GM18507 (cell line): ENCODE data around the gene ZG16.
A peak's percentile ranks its signal among the peaks of the same experiment; 100 is the strongest.
"Not testable (repeated sequence)": the region's sequence is repeated elsewhere in the genome, so short reads cannot be mapped to it uniquely, and the experiment has no call there.

Source experiments
- DNase-seq: peaks from one replicate; pipeline ENCODE4 v3.0.0; 2011; ENCODE audit warnings: low read depth; ENCODE audit not compliant: insufficient read length; ENCODE audit errors: extremely low spot score
- FAIRE-seq: peaks from 2 replicates; lab custom pipeline; 2011; peaks lifted over from hg19 to GRCh38; lab: Jason Lieb, UNC

ZG16 gene

DNA sequence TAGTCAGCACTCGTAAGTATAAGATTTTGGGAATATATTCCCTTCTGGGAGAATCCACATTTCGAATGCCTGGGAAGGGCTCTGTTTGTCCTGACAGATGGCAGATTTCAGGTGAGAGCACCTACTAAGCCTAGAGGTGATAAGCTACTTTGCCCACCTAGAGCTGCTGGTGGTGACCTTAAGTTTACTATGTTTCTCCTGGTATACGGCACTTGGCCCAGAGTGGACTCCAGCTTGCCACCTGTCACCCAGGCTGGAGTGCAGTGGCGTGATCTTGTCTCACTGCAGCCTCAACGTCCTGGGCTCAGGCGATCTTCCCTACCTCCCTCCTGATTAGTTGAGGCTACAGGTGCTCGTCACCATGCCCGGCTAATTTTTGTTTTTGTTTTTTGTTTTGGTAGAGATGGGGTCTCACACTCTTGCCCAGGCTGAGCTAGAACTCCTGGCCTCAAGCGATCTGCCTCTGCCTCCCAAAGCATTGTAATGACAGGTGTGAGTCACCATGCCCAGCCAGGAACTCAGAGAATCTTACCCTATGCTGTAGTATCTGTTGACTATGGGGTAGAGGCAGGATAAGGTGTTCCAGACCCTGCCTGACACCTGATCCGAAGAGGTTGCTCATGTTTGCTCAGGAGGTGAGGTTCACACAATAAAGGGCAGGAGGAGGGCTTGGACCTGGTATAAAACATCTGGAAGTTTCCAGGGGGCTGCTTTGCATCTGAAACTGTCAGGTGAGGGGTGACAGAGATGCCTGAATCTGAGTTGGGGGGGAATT, at the start of gene ZG16:
ZG16 (plus strand) TSS at position 681 of the 775 bp plus-strand sequence. CDS start 1,011 bp downstream, outside the sequence.
- FAIRE-seq (no peak), DNase-seq (no peak)

DNA sequence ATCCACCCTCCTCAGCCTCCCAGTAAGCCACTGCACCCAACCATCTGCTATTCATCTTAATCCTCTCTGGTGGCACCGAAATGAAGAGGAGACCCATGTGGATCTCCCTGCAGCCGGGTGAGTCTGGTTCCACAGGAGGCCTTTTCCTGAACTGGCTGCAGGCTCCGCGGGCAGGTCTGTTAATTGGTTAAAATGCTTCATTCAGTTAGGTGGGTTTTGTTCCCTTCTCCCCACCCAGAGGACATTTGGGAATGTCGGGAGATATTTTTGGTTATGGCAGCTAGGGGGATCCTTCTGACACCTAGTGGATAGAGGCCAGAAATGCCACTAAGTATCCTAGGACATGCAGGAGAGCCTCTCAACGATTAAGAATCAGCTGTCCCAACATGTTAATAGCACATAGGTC, 48.9 kb upstream of the ZG16 start:
- DNase-seq (no peak), FAIRE-seq (no peak)

DNA sequence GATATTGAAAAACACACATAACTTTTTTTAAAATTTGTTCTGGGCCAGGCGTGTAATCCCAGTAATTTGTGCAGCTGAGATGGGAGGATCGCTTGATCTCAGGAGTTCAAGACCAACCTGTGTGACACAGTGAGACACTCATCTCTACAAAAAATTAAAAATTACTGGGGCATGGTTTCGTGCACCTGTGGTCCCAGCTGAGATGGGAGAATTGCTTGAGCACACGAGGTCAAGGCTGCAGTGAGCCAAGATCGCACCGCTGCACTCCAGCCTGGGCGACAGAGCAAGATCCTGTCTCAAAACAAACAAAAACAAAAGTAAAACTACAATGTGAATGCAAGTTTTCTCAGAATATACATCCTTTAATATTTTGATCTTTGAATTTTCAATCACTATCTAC, 47.4 kb upstream of the ZG16 start:
- FAIRE-seq (peak; percentile 69), DNase-seq (no peak)

GRCh38 chr16:29731768-29732601, 46.1 kb upstream of the ZG16 start:
- FAIRE-seq (peak; percentile 80), DNase-seq (peak; percentile 55)

GRCh38 chr16:29734786-29735185, 43.3 kb upstream of the ZG16 start:
- FAIRE-seq (no peak), DNase-seq (no peak)

DNA sequence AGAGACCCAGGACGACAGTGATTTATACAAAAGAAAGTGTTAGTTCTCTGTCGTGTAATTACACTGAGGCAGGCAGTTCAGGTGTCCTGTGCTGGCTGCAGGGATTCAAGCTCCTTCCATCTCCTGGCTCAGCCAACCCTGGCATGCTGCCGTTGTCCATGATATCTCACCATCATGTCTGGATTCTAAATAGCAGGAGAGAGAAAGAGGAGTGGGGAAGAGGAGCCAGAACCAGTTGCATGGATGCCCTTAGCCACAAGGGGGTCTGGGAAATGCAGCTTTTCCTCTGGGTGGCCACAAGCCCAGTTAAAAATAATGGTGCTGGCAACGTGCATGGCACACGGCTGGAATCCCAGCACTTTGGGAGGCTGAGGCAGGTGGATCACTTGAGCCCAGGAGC, 41.9 kb upstream of the ZG16 start:
- DNase-seq: no peak
- no peak for FAIRE-seq

DNA sequence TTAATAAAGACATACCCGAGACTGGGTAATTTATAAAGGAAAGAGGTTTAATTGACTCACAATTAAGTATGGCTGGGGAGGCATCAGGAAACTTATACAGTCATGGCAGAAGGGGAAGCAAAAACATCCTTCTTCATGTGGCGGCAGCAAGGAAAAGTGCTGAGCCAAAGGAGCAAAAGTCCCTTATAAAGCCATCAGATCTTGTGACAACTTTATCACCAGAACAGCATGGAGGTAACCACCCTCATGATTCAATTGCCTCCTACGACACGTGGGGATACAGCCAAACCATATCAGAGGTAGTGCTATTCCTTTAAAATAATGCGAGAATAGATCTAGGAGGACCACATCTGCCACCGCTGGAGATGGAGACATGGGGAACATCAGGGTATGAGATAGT, 41.3 kb upstream of the ZG16 start:
- FAIRE-seq: no peak
- no peak for DNase-seq

- no peak for FAIRE-seq
- DNase-seq: no peak
These were observed 40.3 kb upstream of the ZG16 start for GRCh38 chr16:29737713-29738112.

GRCh38 chr16:29738514-29738913, 39.5 kb upstream of the ZG16 start:
- FAIRE-seq: peak; percentile 82

DNA sequence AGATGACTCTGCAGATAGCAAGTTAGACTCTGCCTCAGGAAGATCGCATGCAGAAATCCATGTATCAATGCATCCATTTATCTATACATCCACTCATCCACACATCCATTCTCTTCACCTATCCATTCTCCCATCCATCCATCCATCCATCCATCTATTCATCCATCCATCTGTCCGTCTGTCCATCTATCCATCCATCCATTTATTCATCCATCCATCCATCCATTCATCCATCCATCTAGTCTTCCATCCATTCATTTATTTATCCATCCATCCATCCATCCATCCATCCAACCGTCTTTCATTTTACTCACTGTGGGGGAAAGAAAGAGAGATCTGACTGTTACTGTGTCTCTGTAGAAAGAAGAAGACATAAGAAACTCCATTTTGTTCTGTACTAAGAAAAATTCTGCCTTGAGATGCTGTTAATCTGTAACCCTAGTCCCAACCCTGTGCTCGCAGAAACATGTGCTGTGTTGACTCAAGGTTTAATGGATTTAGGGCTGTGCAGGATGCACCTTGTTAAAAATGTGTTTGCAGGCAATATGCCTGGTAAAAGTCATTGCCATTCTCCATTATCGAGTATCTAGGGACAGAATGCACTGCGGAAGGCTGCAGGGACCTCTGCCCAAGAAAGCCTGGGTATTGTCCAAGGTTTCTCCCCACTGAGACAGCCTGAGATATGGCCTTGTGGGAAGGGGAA, 38.0 kb upstream of the ZG16 start:
- not testable (repeated sequence) for FAIRE-seq, DNase-seq

More at GRCh38 chr16:29738514-29738913, 39.5 kb upstream of the ZG16 start:
- no peak for DNase-seq

DNA sequence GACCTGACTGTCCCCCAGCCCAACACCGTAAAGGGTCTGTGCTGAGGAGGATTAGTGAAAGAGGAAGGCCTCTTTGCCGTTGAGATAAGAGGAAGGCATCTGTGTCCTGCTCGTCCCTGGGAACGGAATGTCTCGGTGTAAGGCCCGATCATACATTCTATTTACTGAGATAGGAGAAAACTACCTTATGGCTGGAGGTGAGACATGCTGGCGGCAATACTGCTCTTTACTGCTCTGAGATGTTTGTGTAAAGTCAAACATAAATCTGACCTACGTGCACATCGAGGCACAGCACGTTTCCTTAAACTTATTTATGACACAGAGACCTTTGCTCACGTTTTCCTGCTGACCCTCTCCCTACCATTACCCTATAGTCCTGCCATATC, 37.4 kb upstream of the ZG16 start:
- not testable (repeated sequence) for FAIRE-seq, DNase-seq

DNA sequence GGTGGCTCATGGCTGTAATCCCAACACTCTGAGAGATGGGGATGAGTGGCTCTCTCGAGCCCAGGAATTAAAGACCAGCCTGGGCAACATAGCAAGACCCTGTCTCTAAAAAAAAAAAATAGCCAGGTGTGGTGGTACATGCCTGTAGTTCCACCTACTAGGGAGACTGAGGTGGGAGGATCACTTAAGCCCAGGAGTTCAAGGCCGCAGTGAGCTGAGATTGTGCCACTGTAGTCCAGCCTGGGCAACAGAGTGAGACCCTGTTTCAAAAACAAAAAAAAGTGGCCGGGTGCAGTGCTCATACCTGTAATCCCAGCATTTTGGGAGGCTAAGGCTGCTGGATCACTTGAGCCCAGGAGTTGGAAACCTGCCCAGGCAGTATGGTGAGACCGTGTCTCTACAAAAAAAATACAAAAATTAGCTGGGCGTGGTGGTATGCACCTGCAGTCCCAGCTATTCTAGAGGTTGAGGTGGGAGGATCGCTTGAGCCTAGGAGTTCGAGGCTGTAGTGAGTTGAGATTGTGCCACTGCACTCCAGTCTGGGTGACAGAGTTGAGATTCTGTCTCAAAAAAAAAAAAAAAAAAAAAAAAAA, 35.3 kb upstream of the ZG16 start:
- DNase-seq (no peak), FAIRE-seq (no peak)

- FAIRE-seq (no peak), DNase-seq (no peak)
These were observed 34.6 kb upstream of the ZG16 start for GRCh38 chr16:29743475-29743826.

DNA sequence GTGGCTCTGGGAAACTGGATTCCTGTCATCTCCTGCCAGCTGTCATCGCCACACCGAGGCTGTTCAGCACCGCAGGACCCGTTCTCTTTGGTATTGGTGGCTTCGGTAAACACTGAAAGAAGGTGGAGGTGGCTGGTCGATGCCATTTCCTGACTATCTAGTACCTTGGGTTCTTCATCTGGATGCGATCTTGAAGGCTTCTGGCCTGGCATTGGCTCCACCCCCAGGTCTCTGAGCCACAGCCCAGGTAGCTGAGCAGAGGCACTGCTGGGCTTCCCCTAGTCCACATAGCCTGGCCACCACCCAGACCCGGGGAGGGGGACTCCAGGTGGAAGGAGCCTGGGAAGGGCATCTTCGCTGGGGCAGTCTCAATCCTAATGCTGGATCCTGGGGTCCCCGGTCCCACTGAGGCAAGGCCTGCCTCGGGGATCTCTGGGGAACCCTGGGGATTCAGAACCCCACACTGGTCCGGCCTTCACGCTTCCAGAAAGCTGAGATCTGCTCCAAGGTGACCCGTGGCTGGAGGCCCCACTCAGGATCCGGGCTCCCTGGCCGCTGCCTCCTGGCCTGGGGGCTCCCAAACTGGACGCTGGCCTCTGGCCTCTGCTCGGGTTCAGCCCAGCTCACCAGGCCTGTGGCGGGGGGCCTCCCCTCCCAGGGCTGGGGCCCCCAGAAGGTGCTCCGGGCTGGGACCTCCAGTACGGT, 34.1 kb upstream of the ZG16 start:
- DNase-seq (no peak), FAIRE-seq (no peak)

- DNase-seq (no peak), FAIRE-seq (no peak)
These were observed 33.4 kb upstream of the ZG16 start for GRCh38 chr16:29744541-29745101.

- peak; percentile 83 for FAIRE-seq
- no peak for DNase-seq
These were observed 32.8 kb upstream of the ZG16 start for GRCh38 chr16:29745121-29745852.

DNA sequence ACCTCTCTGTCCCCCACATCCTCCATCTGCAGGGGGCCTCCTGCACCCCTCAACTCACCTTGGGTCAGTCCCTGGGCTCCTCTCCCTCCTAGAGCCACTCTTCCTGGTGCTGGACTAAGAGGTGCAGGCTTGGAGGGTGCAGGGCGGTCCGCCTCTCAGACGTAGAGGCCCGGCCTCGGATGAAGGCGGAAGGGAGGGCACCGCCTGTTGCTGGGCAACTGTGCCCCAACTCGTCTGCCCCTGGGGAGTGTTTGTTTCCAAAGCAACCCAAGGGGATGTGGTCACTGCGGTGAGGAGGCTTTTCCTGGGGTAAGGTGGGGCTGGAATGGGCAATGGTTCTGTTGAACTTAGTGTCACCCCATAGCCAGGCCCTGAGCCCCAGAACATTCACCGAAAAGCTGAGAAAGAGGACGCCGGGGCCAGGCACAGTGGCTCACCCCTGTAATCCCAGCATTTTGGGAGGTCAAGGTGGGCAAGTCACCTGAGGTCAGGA, 32.2 kb upstream of the ZG16 start, which contains the start of gene C16orf54:
C16orf54 (minus strand) TSS at position 138 of the 493 bp plus-strand sequence. CDS start 1,039 bp downstream, outside the sequence.
- peak; percentile 67 for DNase-seq
- FAIRE-seq: peak; percentile 92

DNA sequence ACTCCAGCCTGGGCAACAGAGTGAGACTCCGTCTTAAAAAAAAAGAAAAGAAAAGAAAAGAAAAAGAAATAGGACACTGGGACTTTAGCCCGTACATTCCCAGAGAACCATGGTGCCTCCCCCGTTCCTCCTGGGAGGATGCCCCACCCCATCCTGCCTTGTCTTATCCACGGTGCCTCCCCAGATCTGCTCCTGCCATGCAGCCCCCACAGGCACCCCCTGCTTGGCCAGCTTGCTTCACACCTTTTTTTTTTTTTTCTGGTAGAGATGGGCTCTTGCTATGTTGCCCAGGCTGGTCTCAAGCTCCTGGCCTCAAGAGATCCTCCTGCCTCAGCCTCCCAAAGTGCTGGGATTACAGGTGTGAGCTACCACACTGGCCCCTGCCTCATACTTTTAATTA, 31.5 kb upstream of the ZG16 start:
- FAIRE-seq: not testable (repeated sequence)

More for the DNA sequence above, 31.5 kb upstream of the ZG16 start:
- not testable (repeated sequence) for DNase-seq
